Trophoblast cell (in vitro differentiated cells and primary cell): ENCODE measurements around the gene EFNA2.

Experiments used
- DNase-seq, 2 donors: peaks; one replicate each; pipeline ENCODE4 v3.0.0-alpha.2; 2016
- H2AFZ ChIP-seq: 2 replicates; pipeline ENCODE4 v1.6.1; 2013; ENCODE audit warnings: low read length, moderate library complexity, mild to moderate bottlenecking; ENCODE audit not compliant: insufficient read depth, poor library complexity
- H2AK5ac ChIP-seq: 2 replicates; pipeline ENCODE4 v1.6.1; 2013; ENCODE audit warnings: mild to moderate bottlenecking, low read length
- H2BK120ac ChIP-seq: 2 replicates; pipeline ENCODE4 v1.6.1; 2013; ENCODE audit warnings: low read length, mild to moderate bottlenecking, moderate library complexity; ENCODE audit not compliant: insufficient read depth, poor library complexity
- H2BK12ac ChIP-seq: 2 replicates; pipeline ENCODE4 v1.6.1; 2013; ENCODE audit warnings: mild to moderate bottlenecking, low read length, moderate library complexity
- H2BK5ac ChIP-seq: 2 replicates; pipeline ENCODE4 v1.6.1; 2013; ENCODE audit warnings: low read length, low read depth, moderate library complexity, mild to moderate bottlenecking; ENCODE audit not compliant: poor library complexity
- H3K14ac ChIP-seq: 2 replicates; pipeline ENCODE4 v1.6.1; 2013; ENCODE audit warnings: mild to moderate bottlenecking, low read length
- H3K18ac ChIP-seq: 2 replicates; pipeline ENCODE4 v1.6.1; 2013; ENCODE audit warnings: mild to moderate bottlenecking, low read length
- H3K23ac ChIP-seq: 2 replicates; pipeline ENCODE4 v1.6.1; 2013; ENCODE audit warnings: low read length
- H3K27ac ChIP-seq: 2 replicates; pipeline ENCODE4 v1.5.1; 2013; ENCODE audit warnings: low read depth, mild to moderate bottlenecking, inconsistent platforms, low read length, moderate library complexity
- H3K27me3 ChIP-seq: 2 replicates; pipeline ENCODE4 v1.6.1; 2013; ENCODE audit warnings: inconsistent platforms, mild to moderate bottlenecking, low read length, moderate library complexity; ENCODE audit not compliant: insufficient read depth
- H3K36me3 ChIP-seq, 2 experiments: 1 replicate in 1 of 2; 2 replicates in 1 of 2; pipeline ENCODE4 v1.6.1; 2013; ENCODE audit warnings: low read length in 2 of 2, mild to moderate bottlenecking in 2 of 2, moderate library complexity in 1 of 2; ENCODE audit not compliant: insufficient read depth in 2 of 2, control insufficient read depth in 1 of 2
- H3K4ac ChIP-seq: 2 replicates; pipeline ENCODE4 v1.6.1; 2013; ENCODE audit warnings: low read depth, mild to moderate bottlenecking, low read length, moderate library complexity
- H3K4me1 ChIP-seq, 2 experiments: 1 replicate in 1 of 2; 2 replicates in 1 of 2; pipeline ENCODE4 v1.6.1; 2013; ENCODE audit warnings: low read length in 2 of 2, mild to moderate bottlenecking in 2 of 2, moderate library complexity in 1 of 2; ENCODE audit not compliant: insufficient read depth in 2 of 2, control insufficient read depth in 1 of 2
- H3K4me2 ChIP-seq: 2 replicates; pipeline ENCODE4 v1.6.1; 2013; ENCODE audit warnings: inconsistent platforms, mild to moderate bottlenecking, low read length, moderate library complexity
- H3K4me3 ChIP-seq: 2 replicates; pipeline ENCODE4 v1.5.1; 2013; ENCODE audit warnings: mild to moderate bottlenecking, low read depth, low read length, inconsistent platforms
- H3K79me1 ChIP-seq: one replicate; pipeline ENCODE4 v1.6.1; 2013; ENCODE audit warnings: low read length
- H3K79me2 ChIP-seq: 2 replicates; pipeline ENCODE4 v1.6.1; 2013; ENCODE audit warnings: low read length, mild to moderate bottlenecking; ENCODE audit not compliant: control insufficient read depth, insufficient read depth, poor library complexity
- H3K9ac ChIP-seq: 2 replicates; pipeline ENCODE4 v1.6.1; 2013; ENCODE audit warnings: mild to moderate bottlenecking, low read length
- H3K9me3 ChIP-seq: 2 replicates; pipeline ENCODE4 v1.6.1; 2013; ENCODE audit warnings: low read depth, mild to moderate bottlenecking, control low read depth, inconsistent platforms, low read length; ENCODE audit not compliant: insufficient read depth
- H4K12ac ChIP-seq: 2 replicates; pipeline ENCODE4 v1.6.1; 2013; ENCODE audit warnings: low read depth, mild to moderate bottlenecking, low read length, moderate library complexity
- H4K8ac ChIP-seq: 2 replicates; pipeline ENCODE4 v1.6.1; 2013; ENCODE audit warnings: low read depth, mild to moderate bottlenecking, low read length, moderate library complexity
- H4K91ac ChIP-seq: one replicate; pipeline ENCODE4 v1.6.1; 2013; ENCODE audit warnings: low read depth, mild to moderate bottlenecking, low read length, moderate library complexity
- WGBS: extraction: QIAGEN DNeasy Blood & Tissue Kit; methylation state at CpG from one replicate; pipeline ENCODE4 v1.1.7; 2013; ENCODE audit warnings: missing lambda C conversion rate; ENCODE audit not compliant: insufficient read length, insufficient coverage; ENCODE audit errors: extremely low coverage; 5-methylcytosine and 5-hydroxymethylcytosine counted together

EFNA2 gene

GRCh38 chr19:1283207-1283916, 2.3 kb upstream of the EFNA2 start:
- Histone ChIP-seq H3K23ac (no peak overlapping the region), H2BK5ac (no peak overlapping the region)

GRCh38 chr19:1283917-1284292, 1.8 kb upstream of the EFNA2 start:
- Histone ChIP-seq H3K36me3 (peaks cover 6 to 7% of the 10 kb centered on the region in 2 experiments), H3K18ac (no peak overlapping the region), H3K4me2 (no peak overlapping the region), H2AK5ac (no peak overlapping the region), H3K79me1 (no peaks in the 10 kb centered on the region), H3K4ac (no peak overlapping the region), H4K8ac (no peak overlapping the region), H4K12ac (no peak overlapping the region), H2BK120ac (no peak overlapping the region), H2BK5ac (no peak overlapping the region), H3K27ac (no peak overlapping the region), H3K9ac (no peak overlapping the region), H3K79me2 (no peaks in the 10 kb centered on the region), H3K23ac (no peak overlapping the region), H3K14ac (no peak overlapping the region), H3K9me3 (no peaks in the 10 kb centered on the region), H4K91ac (no peak overlapping the region), H3K4me3 (no peak overlapping the region), H3K4me1 (peaks cover 0 to 10% of the 10 kb centered on the region in 2 experiments), H2AFZ (no peak overlapping the region), H3K27me3 (peaks cover 7% of the 10 kb centered on the region), H2BK12ac (no peak overlapping the region)
- WGBS: no CpG with 5 or more reads among the region's 12 CpGs
- DNase-seq: no peak

More at GRCh38 chr19:1283207-1283916, 2.3 kb upstream of the EFNA2 start:
- peaks cover 7% of the 10 kb centered on the region for H3K27me3 ChIP-seq
- H4K91ac ChIP-seq: no peak overlapping the region
- H3K4me3 ChIP-seq: no peak overlapping the region
- H3K79me1 ChIP-seq: no peaks in the 10 kb centered on the region
- no CpG with 5 or more reads among the region's 29 CpGs for WGBS
- H3K9ac ChIP-seq: no peak overlapping the region
- H3K4ac ChIP-seq: no peak overlapping the region
- no peak for DNase-seq
- H3K14ac ChIP-seq: no peak overlapping the region
- no peak overlapping the region for H2AFZ ChIP-seq
- no peak overlapping the region for H4K12ac ChIP-seq
- H2AK5ac ChIP-seq: no peak overlapping the region
- H4K8ac ChIP-seq: no peak overlapping the region
- no peak overlapping the region for H3K18ac ChIP-seq
- no peak overlapping the region for H2BK12ac ChIP-seq
- H3K4me2 ChIP-seq: no peak overlapping the region
- no peaks in the 10 kb centered on the region for H3K79me2 ChIP-seq
- H3K4me1 ChIP-seq: peaks cover 0 to 10% of the 10 kb centered on the region in 2 experiments
- H3K36me3 ChIP-seq: peaks cover 10% of the 10 kb centered on the region in 2 experiments
- no peaks in the 10 kb centered on the region for H3K9me3 ChIP-seq
- no peak overlapping the region for H3K27ac ChIP-seq
- H2BK120ac ChIP-seq: no peak overlapping the region

DNA sequence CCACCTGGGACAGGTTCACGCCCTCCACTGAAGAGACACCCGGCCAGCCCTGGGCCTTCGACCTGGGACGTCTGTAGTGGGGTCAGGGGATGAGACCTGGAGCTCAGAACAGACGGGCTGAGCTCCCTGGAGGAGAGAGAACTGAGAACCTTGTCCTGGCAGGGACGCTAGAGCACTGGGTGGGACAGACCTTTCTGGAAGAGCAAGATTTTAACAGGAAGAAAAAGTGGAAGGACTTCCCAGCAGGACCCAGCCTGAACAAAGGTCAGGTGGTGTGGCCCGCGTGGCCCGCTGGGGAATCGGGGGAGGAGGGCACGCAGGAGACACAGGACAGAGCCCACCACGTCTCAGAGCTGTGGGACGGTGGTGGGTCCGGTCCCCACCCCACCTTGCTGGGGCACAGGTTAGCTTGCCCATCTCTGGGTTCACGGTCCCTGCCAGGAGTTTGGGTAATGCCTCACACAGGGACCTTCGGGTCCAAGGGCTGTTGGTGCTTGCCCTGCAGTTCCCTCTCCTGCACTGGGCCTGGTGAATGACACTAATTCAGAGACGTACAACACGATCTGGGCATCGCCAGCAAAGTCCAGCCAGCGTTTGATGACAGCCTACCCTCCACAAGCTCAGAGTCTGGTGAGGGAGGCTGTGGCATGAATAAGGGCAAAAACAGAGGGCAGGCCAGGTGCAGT, 1.2 kb upstream of the EFNA2 start:
- WGBS: no CpG with 5 or more reads among the region's 20 CpGs
- no peaks in the 10 kb centered on the region for H3K79me2 ChIP-seq
- no peak overlapping the region for H3K9ac ChIP-seq
- H3K36me3 ChIP-seq: peaks cover under 1 to 1% of the 10 kb centered on the region in 2 experiments
- H3K23ac ChIP-seq: no peak overlapping the region
- H3K9me3 ChIP-seq: no peaks in the 10 kb centered on the region
- H3K79me1 ChIP-seq: no peaks in the 10 kb centered on the region
- H4K12ac ChIP-seq: no peak overlapping the region
- no peak overlapping the region for H3K4me2 ChIP-seq
- peaks cover 7% of the 10 kb centered on the region for H3K27me3 ChIP-seq
- peaks cover 0 to 10% of the 10 kb centered on the region in 2 experiments for H3K4me1 ChIP-seq
- H2AFZ ChIP-seq: no peak overlapping the region
- no peak overlapping the region for H4K91ac ChIP-seq
- no peak overlapping the region for H4K8ac ChIP-seq
- H3K27ac ChIP-seq: no peak overlapping the region
- no peak overlapping the region for H2BK5ac ChIP-seq
- no peak overlapping the region for H3K4me3 ChIP-seq
- no peak for DNase-seq
- H2AK5ac ChIP-seq: no peak overlapping the region
- no peak overlapping the region for H3K4ac ChIP-seq
- no peak overlapping the region for H3K14ac ChIP-seq
- no peak overlapping the region for H3K18ac ChIP-seq
- no peak overlapping the region for H2BK120ac ChIP-seq
- H2BK12ac ChIP-seq: no peak overlapping the region

GRCh38 chr19:1284979-1285736, 515 bp upstream of the EFNA2 start:
- no peak for DNase-seq
- no CpG with 5 or more reads among the region's 51 CpGs for WGBS
- Histone ChIP-seq H3K23ac (no peak overlapping the region), H4K91ac (peak overlapping the region; percentile 30), H3K18ac (no peak overlapping the region), H2AK5ac (no peak overlapping the region), H2AFZ (peak overlapping the region; percentile 7), H4K8ac (peak overlapping the region; percentile 57), H3K27ac (no peak overlapping the region), H3K79me1 (no peaks in the 10 kb centered on the region), H3K36me3 (no peaks in the 10 kb centered on the region), H3K4ac (no peak overlapping the region), H3K79me2 (no peaks in the 10 kb centered on the region), H3K4me1 (peaks cover 0 to 10% of the 10 kb centered on the region in 2 experiments), H3K14ac (no peak overlapping the region), H3K9ac (no peak overlapping the region), H3K27me3 (peaks cover 7% of the 10 kb centered on the region), H2BK120ac (no peak overlapping the region), H3K4me2 (peak overlapping the region; percentile 63), H4K12ac (peak overlapping the region; percentile 27), H2BK5ac (no peak overlapping the region), H3K4me3 (no peak overlapping the region), H2BK12ac (no peak overlapping the region), H3K9me3 (no peaks in the 10 kb centered on the region)
